Astrocyte of the cerebellum (primary cell): ENCODE data around the gene GPBP1L1.
"Not testable (repeated sequence)": the region's sequence is repeated elsewhere in the genome, so short reads cannot be mapped to it uniquely, and the experiment has no call there.

Source experiments
- DNase-seq: peaks from one replicate; pipeline ENCODE4 v3.0.0-alpha.2; 2011; ENCODE audit warnings: low read depth
- H3K4me3 ChIP-seq: 2 replicates; pipeline ENCODE4 v1.5.1; 2011; ENCODE audit warnings: mild to moderate bottlenecking, low read depth, low read length, moderate library complexity
- CTCF ChIP-seq: IDR thresholded peaks from 2 replicates; pipeline ENCODE4 v1.5.1; 2012; ENCODE audit warnings: low read length, low read depth, moderate library complexity, mild to moderate bottlenecking; ENCODE audit errors: missing control alignments
- in situ Hi-C: cut with HindIII; loops from 2 replicates; pipeline ENCODE4 v1.10.0; 2017; ENCODE audit warnings: low sequenced_read_pairs

Gene GPBP1L1

DNA sequence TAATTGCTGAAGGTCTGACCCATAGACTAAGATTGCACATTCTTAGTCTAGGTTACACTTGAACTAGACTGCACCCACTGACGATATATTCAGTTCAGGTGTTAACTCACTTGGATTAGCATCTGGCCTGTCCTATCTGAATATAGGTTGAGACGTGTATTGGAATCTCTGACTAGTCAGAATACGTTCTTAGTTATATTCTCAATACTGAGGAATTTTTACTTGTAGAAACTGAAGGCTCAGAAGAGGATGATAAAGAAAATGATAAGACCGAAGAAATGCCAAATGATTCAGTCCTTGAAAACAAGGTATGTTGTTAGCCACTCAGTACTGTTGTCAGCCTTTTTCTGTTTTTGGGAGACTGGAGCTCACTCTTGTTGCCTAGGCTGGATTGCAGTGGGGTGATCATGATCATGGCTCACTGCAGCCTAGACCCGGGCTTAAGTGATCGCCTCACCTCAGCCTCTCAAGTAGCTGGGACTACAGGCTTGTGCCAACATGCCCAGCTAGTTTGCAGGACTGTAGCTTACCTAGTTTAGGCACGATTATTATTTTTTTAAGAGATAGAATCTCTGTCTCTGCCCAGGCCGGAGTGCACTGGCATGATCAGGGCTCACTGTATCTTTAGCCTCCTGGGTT is 73.3 kb downstream of the GPBP1L1 start:
- DNase-seq: no peak
- H3K4me3 ChIP-seq: no peak overlapping the region
- TF ChIP-seq CTCF: no peak
- in situ Hi-C loops: no loop called here

DNA sequence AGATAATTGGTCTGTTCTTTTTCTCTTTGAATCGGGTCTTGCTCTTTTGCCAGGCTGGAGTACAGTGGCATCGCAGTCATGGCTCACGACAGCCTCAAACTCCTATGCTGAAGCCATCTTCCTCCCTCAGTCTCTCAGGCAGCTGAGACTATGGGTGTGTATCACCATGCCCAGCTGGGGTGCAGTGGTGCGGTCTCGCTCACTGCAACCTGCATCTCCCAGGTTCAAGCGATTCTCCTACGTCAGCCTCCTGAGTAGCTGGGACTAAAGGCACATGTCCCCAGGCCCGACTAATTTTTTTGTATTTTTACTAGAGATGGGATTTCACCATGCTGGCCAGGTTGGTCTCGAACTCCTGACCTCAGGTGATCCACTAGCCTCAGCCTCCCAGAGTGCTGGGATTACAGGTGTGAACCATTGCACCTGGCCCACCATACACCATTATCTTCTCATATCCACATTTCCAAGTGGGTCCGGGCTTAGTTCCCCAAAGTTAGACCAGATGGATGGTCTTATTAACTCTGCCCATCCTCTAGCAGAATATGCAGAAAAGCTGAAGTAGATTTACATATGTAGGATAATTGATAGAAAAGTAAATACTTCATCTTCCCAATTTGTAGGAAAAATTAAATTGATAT is 75.6 kb downstream of the GPBP1L1 start:
- H3K4me3 ChIP-seq: no peak overlapping the region
- no peak for DNase-seq
- no peak for TF ChIP-seq CTCF
- in situ Hi-C loops: no loop called here

GRCh38 chr1:45608175-45609156 is 77.9 kb downstream of the GPBP1L1 start:
- in situ Hi-C loops: no loop called here
- no peak overlapping the region for H3K4me3 ChIP-seq
- no peak for DNase-seq
- TF ChIP-seq CTCF: no peak

- TF ChIP-seq CTCF: no peak
- no peak overlapping the region for H3K4me3 ChIP-seq
- no peak for DNase-seq
- in situ Hi-C loops: no loop called here
These were observed 78.8 kb downstream of the GPBP1L1 start for GRCh38 chr1:45607404-45608074.

- DNase-seq: no peak
- H3K4me3 ChIP-seq: no peak overlapping the region
- in situ Hi-C loops: no loop called here
- TF ChIP-seq CTCF: no peak
These were observed 82.1 kb downstream of the GPBP1L1 start for GRCh38 chr1:45604239-45604638.

DNA sequence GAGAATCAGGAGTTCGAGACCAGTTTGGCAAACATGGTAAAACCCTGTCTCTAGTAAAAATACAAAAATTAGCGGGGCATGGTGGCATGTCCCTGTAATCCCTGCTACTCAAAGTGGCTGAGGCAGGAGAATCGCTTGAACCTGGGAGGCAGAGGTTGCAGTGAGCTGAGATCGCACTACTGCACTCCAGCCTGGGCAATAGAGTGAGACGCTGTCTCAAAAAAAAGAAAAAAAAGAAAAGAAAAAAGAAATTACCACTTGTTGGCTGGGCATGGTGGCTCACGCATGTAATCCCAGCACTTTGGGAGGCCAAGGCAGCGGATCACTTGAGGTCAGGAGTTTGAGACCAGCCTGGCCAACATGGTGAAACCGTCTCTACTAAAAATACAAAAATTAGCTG is 89.6 kb downstream of the GPBP1L1 start:
- DNase-seq, in situ Hi-C loops, H3K4me3 ChIP-seq: not testable (repeated sequence)
